Measurements from ENCODE around the gene MCEE. TPM values are rescaled to one million over a fixed set of nuclear protein-coding genes. Genes with fewer than 3 reads are reported as not detected.

Gene MCEE
- total and polyA plus RNA-seq, 2 donors (not counting 3 experiments of a cell fraction or from before 2014, with no cell fraction given): 4.0 to 9.9 TPM

- Histone ChIP-seq H3K27me3 (ENCODE audit: control insufficient read depth in 2 of 2, insufficient read depth in 2 of 2, low read length in 2 of 2) (no peaks in the 10 kb centered on the region), H3K9me1 (replicated peaks; ENCODE audit: control insufficient read depth, extremely low read depth, insufficient read depth, low read length) (no peaks in the 10 kb centered on the region), H3K9ac (replicated peaks; ENCODE audit: extremely low read depth, insufficient read depth, low read length) (no peak overlapping the region), H3K4me1 (ENCODE audit: control insufficient read depth, extremely low read depth, insufficient read depth, low read length) (peaks cover 27% of the 10 kb centered on the region), H3K4me3 (replicated peaks in 1 of 3; ENCODE audit: insufficient read depth in 1 of 3, low read depth in 1 of 3, low read length in 3 of 3) (no peak overlapping the region), H4K20me1 (replicated peaks; ENCODE audit: control insufficient read depth, extremely low read depth, insufficient read depth, low read length) (no peaks in the 10 kb centered on the region), H2AFZ (ENCODE audit: low read depth, low read length) (no peak overlapping the region), H3K79me2 (ENCODE audit: control insufficient read depth, insufficient read depth, low read length) (peaks cover 27% of the 10 kb centered on the region), H3K4me2 (ENCODE audit: insufficient read depth, low read length) (no peak overlapping the region), H3K27ac (ENCODE audit: insufficient read depth, low read depth, low read length) (no peak overlapping the region), H3K9me3 (replicated peaks; ENCODE audit: control insufficient read depth, insufficient read depth, low read length) (no peaks in the 10 kb centered on the region), H3K36me3 (ENCODE audit: control insufficient read depth in 2 of 2, extremely low read depth in 1 of 2, insufficient read depth in 2 of 2, low read length in 2 of 2) (peaks cover 5 to 15% of the 10 kb centered on the region in 2 experiments)
- FAIRE-seq (no peak), DNase-seq (ENCODE audit: low read depth, low spot score) (no peak)
- ChIA-PET POLR2A (no interaction called here), CTCF (interaction anchor here (0.7 to 3.7 kb wide), 6 partner anchors 10 to 105 kb away, joined by 3 to 23 read pairs (median 4); partner anchors contain the start of gene MPHOSPH10)
- intact Hi-C loops (cut with micrococcal nuclease) (no loop called here), dilution Hi-C loops (cut with MboI; ENCODE audit: extremely low pct_ligation_motif_present, low sequenced_read_pairs) (no loop called here)
- no TSS peak for BruUV-seq (replicated peaks)
- TF ChIP-seq MYC (IDR thresholded peaks at IDR 0.05; ENCODE audit: low read depth, low read length): no peak
- TF ChIP-seq CTCF (IDR thresholded peaks at IDR 0.05; ENCODE audit: extremely low read depth in 1 of 2, insufficient read depth in 1 of 2, low read depth in 1 of 2, low read length in 2 of 2): peak in 1 of 2 donors; percentile 33
- TF ChIP-seq FOS (IDR thresholded peaks at IDR 0.05; ENCODE audit: borderline replicate concordance, insufficient read depth, low read length): no peak
- no peak for TF ChIP-seq EZH2 (IDR thresholded peaks at IDR 0.05; ENCODE audit: borderline replicate concordance, low read depth, low read length, severe bottlenecking)
- TF ChIP-seq POLR2AphosphoS5 (IDR thresholded peaks at IDR 0.05; ENCODE audit: insufficient read depth, low read depth, low read length): no peak
- no peak for TF ChIP-seq JUN (IDR thresholded peaks at IDR 0.05; ENCODE audit: borderline replicate concordance, insufficient read depth, insufficient read length, low read depth)
Observed at GRCh38 chr2:71070294-71071093, 59.5 kb downstream of the MCEE start.
